Prostate gland (tissue), 2 donors: ENCODE data around the gene CETP.
A peak's percentile ranks its signal among the peaks of the same experiment; 100 is the strongest.

ENCODE experiments used
- POLR2A ChIP-seq: fragments of 450-650 bp; IDR thresholded peaks from one replicate; pipeline ENCODE4 v1.6.1; 2016; ENCODE audit warnings: antibody characterized with exemption, mild to moderate bottlenecking
- POLR2AphosphoS5 ChIP-seq: sonication (generic); formaldehyde crosslinking; IDR thresholded peaks from one replicate; pipeline ENCODE4 v1.6.1; 2017; ENCODE audit warnings: antibody characterized with exemption
- TF ChIP-seq, protein P1 (sequence below), 4 experiments: fragments of 200-600 bp in 2 of 4; fragments of 450-650 bp in 2 of 4; sonication (generic) in 2 of 4; IDR thresholded peaks; 1 replicate in 3 of 4; 2 replicates in 1 of 4; pipeline ENCODE4 v1.5.1; 2016 to 2019; ENCODE audit warnings: antibody characterized with exemption in 4 of 4, mild to moderate bottlenecking in 2 of 4, moderate library complexity in 2 of 4

- TF ChIP-seq POLR2A (no peak), POLR2AphosphoS5 (peak; percentile 29)
- TF ChIP-seq, protein P1, sequence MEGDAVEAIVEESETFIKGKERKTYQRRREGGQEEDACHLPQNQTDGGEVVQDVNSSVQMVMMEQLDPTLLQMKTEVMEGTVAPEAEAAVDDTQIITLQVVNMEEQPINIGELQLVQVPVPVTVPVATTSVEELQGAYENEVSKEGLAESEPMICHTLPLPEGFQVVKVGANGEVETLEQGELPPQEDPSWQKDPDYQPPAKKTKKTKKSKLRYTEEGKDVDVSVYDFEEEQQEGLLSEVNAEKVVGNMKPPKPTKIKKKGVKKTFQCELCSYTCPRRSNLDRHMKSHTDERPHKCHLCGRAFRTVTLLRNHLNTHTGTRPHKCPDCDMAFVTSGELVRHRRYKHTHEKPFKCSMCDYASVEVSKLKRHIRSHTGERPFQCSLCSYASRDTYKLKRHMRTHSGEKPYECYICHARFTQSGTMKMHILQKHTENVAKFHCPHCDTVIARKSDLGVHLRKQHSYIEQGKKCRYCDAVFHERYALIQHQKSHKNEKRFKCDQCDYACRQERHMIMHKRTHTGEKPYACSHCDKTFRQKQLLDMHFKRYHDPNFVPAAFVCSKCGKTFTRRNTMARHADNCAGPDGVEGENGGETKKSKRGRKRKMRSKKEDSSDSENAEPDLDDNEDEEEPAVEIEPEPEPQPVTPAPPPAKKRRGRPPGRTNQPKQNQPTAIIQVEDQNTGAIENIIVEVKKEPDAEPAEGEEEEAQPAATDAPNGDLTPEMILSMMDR (IDR thresholded peaks at IDR 0.05): no peak
Observed at GRCh38 chr16:56912746-56913708, 48.7 kb upstream of the CETP start.
